Kidney (tissue), 14 donors: ENCODE measurements around the gene ATRAID. TPM values are rescaled to one million over a fixed set of nuclear protein-coding genes. Genes with fewer than 3 reads are reported as not detected.

Experiments
- DNase-seq, 5 donors: peaks; one replicate each; pipeline ENCODE4 v3.0.0-alpha.2; 2013 to 2020
- FAIRE-seq: peaks from 2 replicates; lab custom pipeline; 2012; peaks lifted over from hg19 to GRCh38; lab: Jason Lieb, UNC
- H3K27ac ChIP-seq, 2 donors: one replicate each; pipeline ENCODE4 v1.7.0; 2013; ENCODE audit warnings: low read depth in 2 of 2, low read length in 2 of 2, inconsistent platforms in 1 of 2
- H3K27me3 ChIP-seq: one replicate; pipeline ENCODE4 v1.7.1; 2013; ENCODE audit warnings: low read length, inconsistent platforms; ENCODE audit not compliant: control insufficient read depth, insufficient read depth
- H3K36me3 ChIP-seq, 3 donors: one replicate each; pipeline versions ENCODE4 v1.7.0 to v1.7.1; 2013; ENCODE audit warnings: low read length in 3 of 3, control low read depth in 1 of 3, inconsistent platforms in 1 of 3; ENCODE audit not compliant: insufficient read depth in 3 of 3, control insufficient read depth in 2 of 3
- H3K4me1 ChIP-seq, 3 donors: one replicate each; pipeline versions ENCODE4 v1.7.0 to v1.7.1; 2013; ENCODE audit warnings: low read length in 3 of 3, inconsistent platforms in 1 of 3, low read depth in 1 of 3; ENCODE audit not compliant: control insufficient read depth in 2 of 3, insufficient read depth in 2 of 3
- H3K4me3 ChIP-seq, 3 donors: one replicate each; pipeline versions ENCODE4 v1.7.0 to v1.8.1; 2013; ENCODE audit warnings: low read length in 3 of 3, control low read depth in 1 of 3, inconsistent platforms in 1 of 3
- H3K9ac ChIP-seq, 3 donors: one replicate each; pipeline versions ENCODE4 v1.7.0 to v1.7.1; 2013; ENCODE audit warnings: low read length in 3 of 3, control low read depth in 1 of 3, inconsistent platforms in 1 of 3
- H3K9me3 ChIP-seq, 3 donors: one replicate each; pipeline versions ENCODE4 v1.7.0 to v1.7.1; 2013; ENCODE audit warnings: low read length in 3 of 3, control low read depth in 1 of 3, inconsistent platforms in 1 of 3; ENCODE audit not compliant: control insufficient read depth in 2 of 3, insufficient read depth in 1 of 3
- CTCF ChIP-seq: IDR thresholded peaks from 3 replicates; pipeline ENCODE4 v1.5.1; 2012; ENCODE audit warnings: mild to moderate bottlenecking, moderate library complexity, borderline replicate concordance; ENCODE audit not compliant: insufficient read depth; ENCODE audit errors: extremely low read depth
- intact Hi-C: fragments of 100-400 bp; cut with DNase I; formaldehyde crosslinking; loops from one replicate; pipeline ENCODE4 v1.11.1; 2022
- polyA plus RNA-seq: library from polyadenylated mRNA; stranded (reverse); fragments of 350-450 nt; fragmentation: Illumina TruSeq; extraction: RNeasy Lipid Tissue Mini Kit (QIAGEN cat#74804); gene quantifications from one replicate; pipeline ENCODE4 v1.2.3, GENCODE V29; 2014; ENCODE audit warnings: low read depth, low replicate concordance; ENCODE audit not compliant: insufficient read depth
- total RNA-seq: library from RNA; stranded (reverse); fragmentation: NEBNext Ultra II Directional; extraction: Animal tissue kit (Norgen Biotek cat#: 25700); gene quantifications from one replicate; pipeline ENCODE4 v1.2.1, GENCODE V29; 2021
- donor health status: control.
- donor health status: control.
- donor health status: control.
- donor health status: control.
- donor health status: control.
- donor health status: DM: yes; HTN: yes; CAD: no.
- donor health status: Normal renal cell carcinoma (clear cell type).

ATRAID gene
- total and polyA plus RNA-seq, 2 donors from 2014 or later = 119 to 279 TPM

- FAIRE-seq (no peak), DNase-seq (no peak)
- no peak overlapping the region for H3K9ac ChIP-seq
- H3K36me3 ChIP-seq = peaks cover 4 to 32% (median 16%) of the 10 kb centered on the region in 3 donors
- no peak for TF ChIP-seq CTCF
- H3K27me3 ChIP-seq = no peaks in the 10 kb centered on the region
- H3K4me1 ChIP-seq = peaks cover 0 to 7% (median 0%) of the 10 kb centered on the region in 3 donors
- intact Hi-C loops = no loop called here
- H3K9me3 ChIP-seq = no peaks in the 10 kb centered on the region
- H3K27ac ChIP-seq = no peak overlapping the region
- no peak overlapping the region for H3K4me3 ChIP-seq
Observed at GRCh38 chr2:27220091-27220490, 8.2 kb downstream of the ATRAID start.

- Histone ChIP-seq H3K4me3 (no peak overlapping the region), H3K9me3 (no peaks in the 10 kb centered on the region), H3K9ac (no peak overlapping the region), H3K36me3 (peaks cover 4 to 34% (median 21%) of the 10 kb centered on the region in 3 donors), H3K27me3 (no peaks in the 10 kb centered on the region), H3K4me1 (peaks cover 0 to 7% (median 0%) of the 10 kb centered on the region in 3 donors), H3K27ac (no peak overlapping the region)
- intact Hi-C loops = no loop called here
- no peak for TF ChIP-seq CTCF
- no peak for DNase-seq
- no peak for FAIRE-seq
Observed at GRCh38 chr2:27221166-27221565, 9.3 kb downstream of the ATRAID start.

- Histone ChIP-seq H3K4me3 (no peak overlapping the region), H3K27ac (no peak overlapping the region), H3K9ac (no peak overlapping the region), H3K9me3 (no peaks in the 10 kb centered on the region), H3K27me3 (no peaks in the 10 kb centered on the region), H3K4me1 (peaks cover 0 to 4% (median 0%) of the 10 kb centered on the region in 3 donors), H3K36me3 (peaks cover 4 to 35% (median 27%) of the 10 kb centered on the region in 3 donors)
- no peak for TF ChIP-seq CTCF
- FAIRE-seq (no peak), DNase-seq (no peak)
- intact Hi-C loops = no loop called here
Observed at GRCh38 chr2:27222407-27222806, 10.6 kb downstream of the ATRAID start.

GRCh38 chr2:27223416-27223815 lies 11.6 kb downstream of the ATRAID start:
- no peak for FAIRE-seq
- Histone ChIP-seq H3K9ac (no peak overlapping the region), H3K27me3 (no peaks in the 10 kb centered on the region), H3K27ac (no peak overlapping the region), H3K4me3 (no peak overlapping the region), H3K9me3 (no peaks in the 10 kb centered on the region), H3K36me3 (peaks cover 6 to 38% (median 27%) of the 10 kb centered on the region in 3 donors), H3K4me1 (no peaks in the 10 kb centered on the region)
- TF ChIP-seq CTCF = no peak
- intact Hi-C loops = no loop called here
- DNase-seq = no peak
